Stomach (tissue), 4 donors: Measurements from ENCODE around the gene SHISAL1.

ENCODE experiments used
- EP300 ChIP-seq: sonication (generic); formaldehyde crosslinking; IDR thresholded peaks from one replicate; pipeline ENCODE4 v1.6.1; 2017; ENCODE audit warnings: antibody characterized with exemption
- POLR2A ChIP-seq, 4 donors: fragments of 450-650 bp; IDR thresholded peaks; one replicate each; pipeline ENCODE4 v1.6.1; 2016; ENCODE audit warnings: antibody characterized with exemption in 4 of 4, control low read depth in 2 of 4, mild to moderate bottlenecking in 1 of 4, moderate library complexity in 1 of 4
- POLR2AphosphoS5 ChIP-seq, 3 donors: sonication (generic); formaldehyde crosslinking; IDR thresholded peaks; one replicate each; pipeline ENCODE4 v1.6.1; 2016; ENCODE audit warnings: antibody characterized with exemption in 3 of 3
- TF ChIP-seq, protein P1 (sequence below), 7 experiments: fragments of 450-650 bp in 4 of 7; fragments of 200-600 bp in 3 of 7; sonication (generic) in 3 of 7; IDR thresholded peaks; one replicate each; pipeline ENCODE4 v1.5.1; 2016 to 2019; ENCODE audit warnings: antibody characterized with exemption in 7 of 7, control low read depth in 2 of 7, mild to moderate bottlenecking in 1 of 7

GRCh38 chr22:44275631-44275995, 37.1 kb downstream of the SHISAL1 start:
- TF ChIP-seq EP300: no peak
- TF ChIP-seq POLR2A (IDR thresholded peaks at IDR 0.05): no peak
- TF ChIP-seq, protein P1, sequence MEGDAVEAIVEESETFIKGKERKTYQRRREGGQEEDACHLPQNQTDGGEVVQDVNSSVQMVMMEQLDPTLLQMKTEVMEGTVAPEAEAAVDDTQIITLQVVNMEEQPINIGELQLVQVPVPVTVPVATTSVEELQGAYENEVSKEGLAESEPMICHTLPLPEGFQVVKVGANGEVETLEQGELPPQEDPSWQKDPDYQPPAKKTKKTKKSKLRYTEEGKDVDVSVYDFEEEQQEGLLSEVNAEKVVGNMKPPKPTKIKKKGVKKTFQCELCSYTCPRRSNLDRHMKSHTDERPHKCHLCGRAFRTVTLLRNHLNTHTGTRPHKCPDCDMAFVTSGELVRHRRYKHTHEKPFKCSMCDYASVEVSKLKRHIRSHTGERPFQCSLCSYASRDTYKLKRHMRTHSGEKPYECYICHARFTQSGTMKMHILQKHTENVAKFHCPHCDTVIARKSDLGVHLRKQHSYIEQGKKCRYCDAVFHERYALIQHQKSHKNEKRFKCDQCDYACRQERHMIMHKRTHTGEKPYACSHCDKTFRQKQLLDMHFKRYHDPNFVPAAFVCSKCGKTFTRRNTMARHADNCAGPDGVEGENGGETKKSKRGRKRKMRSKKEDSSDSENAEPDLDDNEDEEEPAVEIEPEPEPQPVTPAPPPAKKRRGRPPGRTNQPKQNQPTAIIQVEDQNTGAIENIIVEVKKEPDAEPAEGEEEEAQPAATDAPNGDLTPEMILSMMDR (IDR thresholded peaks at IDR 0.05): no peak
- TF ChIP-seq POLR2AphosphoS5 (IDR thresholded peaks at IDR 0.05): no peak
